Measurements from ENCODE around the gene GPR162.
"Not testable (repeated sequence)": the region's sequence is repeated elsewhere in the genome, so short reads cannot be mapped to it uniquely, and the experiment has no call there.

GPR162 gene

GRCh38 chr12:6860942-6861341 lies 39.3 kb downstream of the GPR162 start:
- no peak for TF ChIP-seq CTCF (IDR thresholded peaks at IDR 0.05; ENCODE audit: control insufficient read depth, insufficient read depth, low read depth, low read length, missing control alignments)
- DNase-seq (ENCODE audit: low read depth), result no peak
- no peak overlapping the region for H3K4me3 ChIP-seq (ENCODE audit: control insufficient read depth, low read depth, low read length)

GRCh38 chr12:6861391-6861790 lies 39.8 kb downstream of the GPR162 start:
- no peak for TF ChIP-seq CTCF (IDR thresholded peaks at IDR 0.05; ENCODE audit: control insufficient read depth, insufficient read depth, low read depth, low read length, missing control alignments)

GRCh38 chr12:6863033-6863432 lies 41.4 kb downstream of the GPR162 start:
- H3K4me3 ChIP-seq (ENCODE audit: control insufficient read depth, low read depth, low read length), result no peak overlapping the region
- TF ChIP-seq CTCF (IDR thresholded peaks at IDR 0.05; ENCODE audit: control insufficient read depth, insufficient read depth, low read depth, low read length, missing control alignments), result no peak
- no peak for DNase-seq (ENCODE audit: low read depth)

More at GRCh38 chr12:6861391-6861790, 39.8 kb downstream of the GPR162 start:
- H3K4me3 ChIP-seq (ENCODE audit: control insufficient read depth, low read depth, low read length), result no peak overlapping the region
- DNase-seq (ENCODE audit: low read depth), result no peak

GRCh38 chr12:6863586-6864321 lies 42.1 kb downstream of the GPR162 start:
- no peak for DNase-seq (ENCODE audit: low read depth)
- no peak for TF ChIP-seq CTCF (IDR thresholded peaks at IDR 0.05; ENCODE audit: control insufficient read depth, insufficient read depth, low read depth, low read length, missing control alignments)
- no peak overlapping the region for H3K4me3 ChIP-seq (ENCODE audit: control insufficient read depth, low read depth, low read length)

- not testable (repeated sequence) for H3K4me3 ChIP-seq (ENCODE audit: control insufficient read depth, low read depth, low read length); DNase-seq (ENCODE audit: low read depth)
These were observed 43.7 kb downstream of the GPR162 start for GRCh38 chr12:6865307-6865706.

- H3K4me3 ChIP-seq (ENCODE audit: control insufficient read depth, low read depth, low read length), result no peak overlapping the region; the same call in 1 of the 2 replicates
- no peak for TF ChIP-seq CTCF (IDR thresholded peaks at IDR 0.05; ENCODE audit: control insufficient read depth, insufficient read depth, low read depth, low read length, missing control alignments)
- no peak for DNase-seq (ENCODE audit: low read depth)
These were observed 44.7 kb downstream of the GPR162 start for GRCh38 chr12:6866163-6866919.

- TF ChIP-seq CTCF (IDR thresholded peaks at IDR 0.05; ENCODE audit: control insufficient read depth, insufficient read depth, low read depth, low read length, missing control alignments), result no peak
- no peak for DNase-seq (ENCODE audit: low read depth)
- H3K4me3 ChIP-seq (ENCODE audit: control insufficient read depth, low read depth, low read length), result peak overlapping the region; percentile 53
These were observed 45.3 kb downstream of the GPR162 start for GRCh38 chr12:6866920-6867412.
